Stimulated activated effector memory CD8-positive, alpha-beta T cell treated with anti-CD3 and anti-CD28 coated beads, Interleukin-12 subunit alpha, Interleukin-12 subunit beta, amount 100 ng/mL, for 72 hours (primary cell): ENCODE data around the gene USP7.
"Not testable (repeated sequence)": the region's sequence is repeated elsewhere in the genome, so short reads cannot be mapped to it uniquely, and the experiment has no call there.

Source experiments
- ATAC-seq: fragments of 150-1000 bp; cut with Tn5 transposase; 2 replicates; pipeline ENCODE4 v1.10.0; 2021
- DNase-seq, 2 donors: peaks; one replicate each; pipeline ENCODE4 v3.0.0; 2021 to 2022; ENCODE audit warnings: low spot score in 2 of 2
- H3K27ac Mint-ChIP-seq: one replicate; pipeline ENCODE4 v1.8.0; 2022; ENCODE audit warnings: mild to moderate bottlenecking, mixed read lengths
- H3K36me3 Mint-ChIP-seq: one replicate; pipeline ENCODE4 v1.8.0; 2022; ENCODE audit warnings: mild to moderate bottlenecking, mixed read lengths
- H3K4me1 Mint-ChIP-seq: one replicate; pipeline ENCODE4 v1.8.0; 2022; ENCODE audit warnings: mixed read lengths
- H3K4me3 Mint-ChIP-seq: one replicate; pipeline ENCODE4 v1.8.0; 2022; ENCODE audit warnings: mild to moderate bottlenecking, mixed read lengths
- H3K9me3 Mint-ChIP-seq: one replicate; pipeline ENCODE4 v1.8.0; 2022; ENCODE audit warnings: mixed read lengths

USP7 gene

DNA sequence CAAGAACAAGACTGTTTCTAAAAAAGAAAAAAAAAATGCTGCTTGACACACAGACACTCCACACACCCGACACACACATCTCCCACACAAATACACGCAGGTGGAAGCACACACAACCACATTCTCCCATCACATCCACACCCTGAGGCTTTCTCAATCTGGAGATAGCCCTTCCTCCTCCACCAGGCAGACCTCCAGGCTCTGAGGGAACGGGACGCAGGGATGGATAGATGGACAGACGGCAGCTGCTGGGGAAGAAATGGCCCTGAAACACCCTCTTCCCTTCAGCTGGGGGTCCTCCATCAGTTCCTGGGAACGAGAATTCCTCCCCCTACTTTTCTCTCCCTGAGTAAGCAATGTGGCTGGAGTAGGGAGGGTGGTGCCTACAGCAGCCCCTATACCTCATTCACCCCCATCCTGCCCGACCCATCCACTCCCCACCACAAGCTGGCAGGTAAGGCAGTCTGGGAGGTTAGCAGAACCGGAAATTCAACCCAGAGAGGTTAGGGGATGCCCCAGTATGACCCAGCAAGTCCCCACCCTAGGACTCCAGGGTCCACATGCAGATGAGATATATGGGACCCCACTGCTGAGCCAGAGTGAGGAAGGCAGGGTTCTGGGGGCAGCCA, 85.7 kb downstream of the USP7 start:
- no peak overlapping the region for H3K27ac Mint-ChIP-seq
- peaks cover 10% of the 10 kb centered on the region for H3K4me1 Mint-ChIP-seq
- no peak overlapping the region for H3K4me3 Mint-ChIP-seq
- ATAC-seq (peak; percentile 26), DNase-seq (no peak)
- H3K9me3 Mint-ChIP-seq: no peaks in the 10 kb centered on the region
- no peaks in the 10 kb centered on the region for H3K36me3 Mint-ChIP-seq

DNA sequence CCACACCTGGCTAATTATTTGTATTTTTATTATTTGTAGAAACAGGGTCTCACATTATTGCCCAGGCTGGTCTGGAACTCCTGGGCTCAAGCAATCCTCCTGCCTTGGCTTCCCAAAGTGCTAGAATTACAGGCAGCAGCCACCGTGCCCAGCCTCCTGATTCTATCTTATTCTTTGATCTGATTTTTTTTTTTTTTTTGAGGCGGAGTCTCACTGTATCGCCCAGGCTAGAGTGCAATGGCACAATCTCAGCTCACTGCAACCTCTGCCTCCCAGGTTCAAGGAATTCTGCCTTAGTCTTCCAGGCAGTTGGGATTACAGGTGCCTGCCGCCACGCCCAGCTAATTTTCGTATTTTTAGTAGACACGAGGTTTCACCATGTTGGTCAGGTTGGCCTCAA, 88.4 kb downstream of the USP7 start:
- H3K4me1 Mint-ChIP-seq: peaks cover 19% of the 10 kb centered on the region
- H3K36me3 Mint-ChIP-seq, ATAC-seq, H3K4me3 Mint-ChIP-seq, H3K27ac Mint-ChIP-seq, H3K9me3 Mint-ChIP-seq, DNase-seq: not testable (repeated sequence)

DNA sequence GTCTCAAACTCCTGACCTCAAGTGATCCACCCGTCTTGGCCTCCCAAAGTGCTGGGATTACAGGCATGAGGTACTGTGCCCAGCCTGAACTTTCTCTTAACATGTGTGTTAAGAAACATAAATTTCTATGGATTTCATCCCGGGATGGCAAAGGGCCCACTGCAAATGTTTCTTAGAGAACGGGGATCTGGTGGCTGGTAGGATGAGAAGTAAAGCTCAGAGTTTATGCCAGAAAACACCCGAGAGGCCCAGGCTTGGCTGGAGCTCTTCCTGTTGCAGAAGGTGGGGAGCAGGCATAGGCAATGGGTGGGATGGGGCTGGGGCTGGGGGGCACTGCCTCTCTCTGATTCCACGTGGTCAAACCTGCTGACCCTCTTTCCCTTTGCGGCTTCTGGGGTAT, 89.3 kb downstream of the USP7 start:
- no peaks in the 10 kb centered on the region for H3K36me3 Mint-ChIP-seq
- H3K9me3 Mint-ChIP-seq: no peaks in the 10 kb centered on the region
- no peak for ATAC-seq
- no peak overlapping the region for H3K4me3 Mint-ChIP-seq
- H3K27ac Mint-ChIP-seq: peak overlapping the region; percentile 63
- H3K4me1 Mint-ChIP-seq: peaks cover 20% of the 10 kb centered on the region
- no peak for DNase-seq

DNA sequence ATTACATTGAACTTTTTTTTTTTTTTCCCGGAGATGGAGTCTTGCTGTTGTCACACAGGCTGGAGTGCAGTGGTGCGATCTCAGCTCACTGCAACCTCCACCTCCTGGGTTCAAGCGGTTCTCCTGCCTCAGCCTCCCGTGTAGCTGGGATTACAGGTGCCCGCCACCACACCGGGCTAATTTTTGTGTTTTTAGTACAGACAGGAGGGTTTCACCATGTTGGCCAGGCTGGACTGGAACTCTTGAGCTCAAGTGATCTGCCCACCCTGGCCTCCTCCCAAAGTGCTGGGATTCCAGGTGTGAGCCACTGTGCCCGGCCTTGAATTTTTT, 89.9 kb downstream of the USP7 start:
- H3K27ac Mint-ChIP-seq, H3K36me3 Mint-ChIP-seq, H3K4me3 Mint-ChIP-seq, H3K9me3 Mint-ChIP-seq, ATAC-seq, DNase-seq: not testable (repeated sequence)
- H3K4me1 Mint-ChIP-seq: peaks cover 25% of the 10 kb centered on the region

DNA sequence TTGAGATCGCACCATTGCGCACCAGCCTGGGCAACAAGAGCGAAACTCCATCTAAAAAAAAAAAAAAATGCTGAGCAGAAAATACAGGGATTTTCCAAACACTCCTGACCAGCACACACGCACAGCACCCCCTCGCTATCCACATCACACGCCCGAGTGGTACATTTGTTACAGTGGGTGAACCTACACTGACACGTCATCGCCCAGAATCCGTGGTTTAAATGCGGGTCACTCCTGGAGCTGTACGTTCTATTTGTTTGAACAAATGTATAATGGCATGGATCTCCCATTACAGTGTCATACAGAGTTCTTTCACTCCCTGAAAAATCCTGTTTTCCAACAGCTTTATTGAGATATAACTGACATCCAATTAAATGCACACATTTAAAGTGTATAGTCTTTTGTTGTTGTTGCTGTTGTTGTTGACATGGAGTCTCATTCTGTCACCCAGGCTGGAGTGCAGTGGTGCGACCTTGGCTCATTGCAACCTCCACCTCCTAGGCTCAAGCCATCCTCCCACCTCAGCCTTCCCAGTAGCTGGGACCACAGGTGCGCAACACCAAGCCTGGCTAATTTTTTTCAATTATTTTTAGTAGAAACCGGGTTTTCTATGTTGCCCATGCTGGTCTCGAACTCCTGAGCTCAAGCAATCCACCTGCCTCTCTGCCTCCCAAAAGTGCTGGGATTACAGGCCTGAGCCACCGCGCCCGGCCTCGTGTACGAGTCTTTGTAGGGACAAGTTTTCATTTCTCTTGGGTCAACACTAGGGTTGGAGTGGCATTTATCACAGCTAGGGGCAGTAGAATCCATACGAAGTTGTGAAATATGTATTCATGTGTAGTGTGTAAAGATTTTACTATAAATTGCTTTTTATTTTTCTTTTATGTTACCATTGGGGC, 90.5 kb downstream of the USP7 start:
- no peak overlapping the region for H3K27ac Mint-ChIP-seq
- H3K36me3 Mint-ChIP-seq: no peaks in the 10 kb centered on the region
- no peak for DNase-seq
- ATAC-seq: no peak
- H3K9me3 Mint-ChIP-seq: no peaks in the 10 kb centered on the region
- H3K4me3 Mint-ChIP-seq: no peak overlapping the region
- peaks cover 19% of the 10 kb centered on the region for H3K4me1 Mint-ChIP-seq

DNA sequence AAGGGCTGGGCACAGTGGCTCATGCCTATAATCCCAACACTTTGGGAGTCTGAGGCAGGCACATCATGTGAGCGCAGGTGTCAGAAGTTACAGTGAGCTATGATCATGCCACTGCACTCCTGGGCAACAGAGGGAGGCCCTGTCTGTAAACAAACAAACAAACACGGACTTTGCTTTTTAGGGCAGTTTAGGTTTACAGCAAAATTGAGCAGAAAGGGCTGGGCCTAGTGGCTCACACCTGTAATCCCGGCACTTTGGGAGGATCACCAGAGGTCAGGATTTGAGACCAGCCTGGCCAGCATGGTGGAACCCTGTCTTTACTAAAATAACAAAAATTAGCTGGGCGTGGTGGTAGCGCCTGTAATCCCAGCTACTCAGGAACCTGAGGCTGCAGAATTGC, 91.6 kb downstream of the USP7 start:
- ATAC-seq: no peak
- no peak overlapping the region for H3K27ac Mint-ChIP-seq
- peaks cover 26% of the 10 kb centered on the region for H3K4me1 Mint-ChIP-seq

DNA sequence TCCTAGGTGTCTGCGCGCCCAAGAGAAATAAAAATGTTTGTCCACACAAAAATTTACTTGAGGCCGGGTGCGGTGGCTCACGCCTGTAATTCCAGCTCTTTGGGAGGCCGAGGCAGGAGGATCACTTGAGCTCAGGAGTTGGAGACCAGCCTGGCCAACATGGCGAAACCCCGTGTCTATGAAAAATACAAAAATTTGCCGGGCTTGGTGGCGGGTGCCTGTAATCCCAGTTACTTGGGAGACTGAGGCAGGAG, 93.8 kb downstream of the USP7 start:
- H3K9me3 Mint-ChIP-seq, DNase-seq, ATAC-seq, H3K27ac Mint-ChIP-seq: not testable (repeated sequence)
- Mint-ChIP-seq H3K4me1 (peaks cover 42% of the 10 kb centered on the region), H3K36me3 (peaks cover 29% of the 10 kb centered on the region), H3K4me3 (peak overlapping the region; percentile 95)

More for the DNA sequence above, 91.6 kb downstream of the USP7 start:
- Mint-ChIP-seq H3K9me3 (no peaks in the 10 kb centered on the region), H3K4me3 (no peak overlapping the region), H3K36me3 (peaks cover 11% of the 10 kb centered on the region)
- DNase-seq: no peak

DNA sequence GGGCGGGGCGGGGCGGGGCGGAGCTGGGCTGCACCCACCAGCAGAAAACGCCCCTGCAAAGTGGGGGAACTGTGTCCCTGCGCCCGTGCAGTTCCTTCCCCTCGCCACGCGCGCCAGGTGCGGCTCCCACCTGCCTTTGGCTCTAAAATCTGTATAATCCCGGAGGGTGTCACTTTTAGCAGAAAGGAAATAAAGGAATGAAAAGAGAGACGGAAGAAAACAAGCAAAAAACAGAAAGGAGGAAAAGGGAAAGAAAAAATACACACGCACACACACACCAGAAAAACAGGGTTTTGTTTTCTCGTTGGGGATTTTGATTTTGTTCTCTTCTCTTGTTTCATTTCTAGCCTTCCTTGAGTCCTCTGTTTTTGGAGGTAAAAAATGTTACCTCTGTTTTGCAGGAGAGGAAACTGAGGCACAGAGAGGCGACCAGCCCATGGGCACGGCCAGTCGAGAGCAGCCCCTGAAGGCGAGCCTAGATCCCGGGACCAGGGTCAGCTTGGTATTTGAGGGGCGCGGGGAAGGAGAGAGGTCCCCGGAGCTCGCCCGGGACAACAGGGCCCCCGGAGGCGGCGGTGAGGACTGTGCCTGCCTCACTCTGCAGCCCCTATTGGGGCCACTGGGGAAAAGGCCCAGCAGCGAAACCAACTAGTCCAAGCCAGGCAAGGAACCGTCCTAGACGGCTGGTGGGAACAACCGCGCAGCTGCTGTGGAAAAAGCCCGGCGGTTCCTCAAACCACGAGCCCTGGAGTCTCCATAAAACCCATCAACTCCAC, 94.3 kb downstream of the USP7 start:
- Mint-ChIP-seq H3K9me3 (no peaks in the 10 kb centered on the region), H3K27ac (peak overlapping the region; percentile 73), H3K4me3 (peak overlapping the region; percentile 95), H3K4me1 (peaks cover 43% of the 10 kb centered on the region), H3K36me3 (peaks cover 34% of the 10 kb centered on the region)
- DNase-seq (no peak), ATAC-seq (no peak)

DNA sequence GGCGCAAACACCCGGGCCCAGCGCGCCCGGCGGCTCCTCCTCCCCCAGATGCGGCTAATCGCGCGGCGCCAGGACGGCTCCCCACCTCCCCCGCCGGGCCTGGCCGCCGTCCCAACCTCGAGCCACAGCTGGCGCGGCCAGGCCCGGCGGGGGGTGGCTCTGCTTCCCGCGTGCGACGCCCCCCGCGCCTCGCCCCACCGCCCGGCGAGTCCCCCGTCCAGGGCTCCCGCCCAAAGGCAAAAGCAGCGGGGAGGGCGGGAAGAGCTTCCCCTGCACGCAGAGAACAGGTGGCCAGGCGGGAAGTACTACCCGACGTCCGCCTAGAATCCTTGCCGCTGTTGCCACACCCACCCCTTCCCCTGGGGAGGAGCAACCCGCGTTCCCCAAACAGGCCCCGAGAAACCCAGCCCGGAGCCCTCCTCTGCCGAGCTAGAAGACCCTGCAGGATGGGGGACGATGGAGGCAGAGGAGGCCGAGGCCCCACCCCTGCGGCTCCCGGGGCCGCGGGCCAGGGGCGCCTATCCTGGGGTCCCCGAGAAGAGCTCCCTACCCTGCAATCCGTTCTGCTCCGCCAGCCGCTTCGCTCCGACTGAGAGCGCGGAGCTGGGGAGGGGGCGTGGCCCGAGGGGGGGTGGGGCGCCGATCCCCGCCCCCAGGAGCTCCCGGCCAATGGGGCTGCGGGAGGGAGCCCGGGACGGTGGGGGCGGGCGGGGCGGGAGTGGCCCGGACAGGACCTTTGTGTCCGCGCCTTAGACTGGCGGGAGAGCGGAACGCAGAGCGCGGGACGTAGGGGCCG, 95.1 kb downstream of the USP7 start, which contains the start of gene CARHSP1:
Gene CARHSP1 (minus strand): TSS at position 591 of the 796 bp plus-strand sequence. CDS start 9,678 bp downstream, outside the sequence.
- ATAC-seq: peak; percentile 84

DNA sequence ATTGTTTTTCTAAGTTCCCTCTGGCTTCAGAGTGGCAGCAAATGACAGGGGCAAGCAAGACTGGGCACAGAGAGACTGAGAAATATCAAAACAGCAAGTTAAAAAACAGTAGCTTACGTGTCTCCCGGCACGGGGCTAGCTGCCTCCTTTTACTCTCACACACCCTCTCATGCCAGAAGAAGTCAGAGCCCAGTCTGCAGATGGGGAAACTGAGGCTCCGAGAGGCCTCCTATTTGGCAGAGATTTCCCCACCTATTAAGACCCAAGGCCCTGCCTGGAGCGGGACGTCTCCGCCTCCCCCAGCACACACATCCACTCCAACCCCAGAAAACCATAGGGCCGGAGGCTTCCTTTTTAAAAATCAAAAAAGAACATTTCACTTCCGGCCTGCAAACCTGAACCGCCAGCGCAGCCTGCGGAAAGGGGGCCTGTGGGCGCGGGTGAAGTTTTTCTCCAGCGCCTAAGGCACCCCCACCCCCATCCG, 95.7 kb downstream of the USP7 start:
- Mint-ChIP-seq H3K4me1 (peaks cover 52% of the 10 kb centered on the region), H3K4me3 (peak overlapping the region; percentile 95), H3K27ac (peak overlapping the region; percentile 93), H3K36me3 (peaks cover 47% of the 10 kb centered on the region), H3K9me3 (no peaks in the 10 kb centered on the region)
- DNase-seq (no peak), ATAC-seq (no peak)

More for the DNA sequence above, 95.1 kb downstream of the USP7 start, which contains the start of gene CARHSP1:
- Mint-ChIP-seq H3K36me3 (peaks cover 42% of the 10 kb centered on the region), H3K9me3 (no peaks in the 10 kb centered on the region), H3K27ac (peak within 1 kb of the TSS; percentile 93), H3K4me1 (peaks cover 51% of the 10 kb centered on the region), H3K4me3 (peak within 1 kb of the TSS; percentile 95)
- peak; percentile 81 to 94 for DNase-seq

DNA sequence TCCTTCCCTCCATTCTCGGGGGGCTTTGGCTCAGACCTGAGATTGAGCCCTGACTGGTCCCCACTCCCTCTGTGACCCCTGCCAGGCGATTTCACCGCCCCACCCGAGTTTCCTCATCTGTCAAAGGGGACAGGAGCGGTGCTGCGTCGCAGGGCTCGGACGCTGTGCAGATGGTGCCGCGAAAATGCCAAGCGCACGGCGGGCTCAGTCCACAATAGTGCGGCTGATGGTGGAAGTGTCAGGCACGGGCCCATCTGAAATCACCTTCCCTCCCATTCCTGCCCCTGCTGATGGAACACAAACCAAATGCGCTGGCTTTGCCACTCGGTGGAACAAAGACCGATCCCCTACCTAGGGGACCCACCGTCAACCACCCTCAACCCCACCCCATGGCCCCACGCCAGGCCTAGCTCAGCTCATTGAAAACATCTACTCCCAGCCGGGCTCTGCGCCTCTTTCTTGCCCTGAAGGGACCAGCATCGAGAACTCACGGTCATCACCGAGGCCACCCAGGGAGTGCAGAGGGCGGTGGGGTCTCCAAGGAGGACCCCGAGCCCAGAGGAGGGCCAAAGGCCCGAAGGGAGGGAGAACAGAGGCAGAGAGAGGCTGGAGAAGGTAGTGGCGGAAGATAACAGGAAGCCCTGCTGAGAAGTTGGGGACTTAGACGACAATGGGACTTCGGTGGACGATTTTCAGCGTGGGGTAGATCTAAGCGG, 96.3 kb downstream of the USP7 start:
- H3K36me3 Mint-ChIP-seq: peaks cover 53% of the 10 kb centered on the region
- peak overlapping the region; percentile 93 for H3K27ac Mint-ChIP-seq
- peaks cover 55% of the 10 kb centered on the region for H3K4me1 Mint-ChIP-seq
- H3K9me3 Mint-ChIP-seq: no peaks in the 10 kb centered on the region
- peak in 1 of 2 donors; percentile 67 for DNase-seq
- no peak for ATAC-seq
- H3K4me3 Mint-ChIP-seq: peak overlapping the region; percentile 95

DNA sequence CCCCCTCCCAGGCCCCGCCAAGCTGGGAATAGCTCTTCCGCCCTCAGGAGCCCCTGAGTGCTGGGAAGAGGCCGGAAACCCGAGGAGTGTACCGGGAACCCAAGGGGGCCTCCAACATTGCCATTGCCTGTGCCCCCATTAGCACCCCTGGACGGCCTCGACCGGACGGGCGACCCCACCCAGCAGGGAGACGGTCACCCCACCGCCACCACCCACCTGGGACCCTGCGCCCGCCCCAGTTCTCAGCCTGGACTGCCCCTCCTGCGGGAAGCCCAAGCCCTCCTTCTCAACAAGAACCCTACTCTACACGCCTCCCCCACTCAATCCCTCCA, 96.9 kb downstream of the USP7 start:
- H3K9me3 Mint-ChIP-seq: no peaks in the 10 kb centered on the region
- ATAC-seq (no peak), DNase-seq (no peak)
- peak overlapping the region; percentile 95 for H3K4me3 Mint-ChIP-seq
- peaks cover 59% of the 10 kb centered on the region for H3K4me1 Mint-ChIP-seq
- H3K36me3 Mint-ChIP-seq: peaks cover 55% of the 10 kb centered on the region
- H3K27ac Mint-ChIP-seq: peak overlapping the region; percentile 93

DNA sequence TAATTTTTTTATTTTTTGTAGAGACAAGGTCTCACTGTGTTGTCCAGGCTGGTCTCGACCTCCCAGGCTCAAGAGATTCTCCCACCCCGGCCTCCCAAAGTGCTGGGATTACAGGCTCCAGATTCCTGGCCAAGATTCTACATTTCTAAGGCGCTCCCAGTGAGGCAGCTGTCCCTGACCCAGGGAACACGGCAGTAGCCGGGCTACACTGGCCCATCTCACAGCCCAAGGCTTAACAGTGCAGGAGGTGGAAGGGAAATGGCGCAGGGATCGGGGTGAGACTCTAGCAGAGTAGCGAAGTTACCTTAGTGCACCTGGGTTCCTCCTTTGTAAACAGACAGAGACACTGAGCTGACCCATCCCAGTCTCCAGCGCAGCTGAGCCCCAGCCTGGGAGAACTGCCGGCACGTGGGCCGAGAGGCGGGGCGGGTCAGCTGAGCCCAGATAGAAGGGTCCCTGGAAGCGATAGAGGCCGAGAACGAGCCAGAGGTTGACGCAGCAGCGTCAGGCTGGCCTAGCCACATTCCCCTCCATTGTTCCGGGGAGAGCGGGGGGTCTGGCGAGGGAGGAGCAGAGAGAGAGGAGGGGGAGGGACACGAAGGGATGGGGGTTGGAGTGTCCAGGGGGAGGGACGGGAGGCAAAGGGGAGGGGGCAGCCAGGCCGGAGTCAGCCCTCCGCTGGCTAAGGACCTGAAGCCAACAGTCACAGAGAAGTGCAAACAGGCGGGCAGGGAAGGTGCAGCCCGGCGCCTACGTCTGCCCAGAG, 97.4 kb downstream of the USP7 start:
- no peak for DNase-seq
- H3K27ac Mint-ChIP-seq: peak overlapping the region; percentile 85

More for the DNA sequence above, 97.4 kb downstream of the USP7 start:
- no peaks in the 10 kb centered on the region for H3K9me3 Mint-ChIP-seq
- no peak for ATAC-seq
- peaks cover 60% of the 10 kb centered on the region for H3K36me3 Mint-ChIP-seq
- peak overlapping the region; percentile 95 for H3K4me3 Mint-ChIP-seq
- H3K4me1 Mint-ChIP-seq: peaks cover 59% of the 10 kb centered on the region
